CD4-positive, alpha-beta T cell treated with Interleukin-2 at 100 ng/mL for 4 hours (primary cell): Measurements from ENCODE around the gene LONRF3.
"Not testable (repeated sequence)": the region's sequence is repeated elsewhere in the genome, so short reads cannot be mapped to it uniquely, and the experiment has no call there.

Experiments
- DNase-seq: peaks from one replicate; pipeline ENCODE4 v3.0.0-alpha.2; 2020; ENCODE audit warnings: low spot score

Gene LONRF3

GRCh38 chrX:118988911-118989310 lies 14.5 kb downstream of the LONRF3 start:
- no peak for DNase-seq

GRCh38 chrX:118989886-118990285 lies 15.5 kb downstream of the LONRF3 start:
- no peak for DNase-seq

GRCh38 chrX:118990512-118991227 lies 16.3 kb downstream of the LONRF3 start:
- no peak for DNase-seq

DNA sequence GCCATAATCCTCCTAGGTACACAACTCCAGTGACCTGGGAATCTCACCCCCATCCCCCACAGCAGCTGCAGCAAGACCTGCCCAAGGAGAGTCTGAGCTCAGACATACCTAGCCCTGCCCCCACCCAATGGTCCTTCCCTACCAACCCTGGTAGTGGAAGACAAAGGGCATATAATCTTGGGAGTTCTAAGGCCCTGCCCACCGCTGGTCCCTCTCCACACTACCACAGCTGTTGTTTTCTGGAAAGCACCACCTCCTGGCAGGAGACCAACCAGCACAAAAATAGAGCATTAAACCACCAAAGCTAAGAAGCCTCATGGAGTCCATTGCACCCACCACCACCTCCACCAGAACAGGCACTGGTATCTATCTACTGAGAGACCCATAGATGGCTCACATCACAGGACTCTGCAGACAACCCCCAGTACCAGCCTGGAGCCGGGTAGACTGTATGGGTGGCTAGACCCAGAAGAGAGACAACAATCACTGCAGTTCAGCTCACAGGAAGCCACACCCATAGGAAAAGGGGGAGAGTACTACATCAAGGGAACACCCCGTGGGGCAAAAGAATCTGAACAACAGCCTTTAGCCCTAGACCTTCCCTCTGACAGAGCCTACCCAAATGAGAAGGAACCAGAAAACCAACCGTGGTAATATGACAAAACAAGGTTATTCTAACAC lies 18.2 kb downstream of the LONRF3 start:
- DNase-seq: peak; percentile 28

DNA sequence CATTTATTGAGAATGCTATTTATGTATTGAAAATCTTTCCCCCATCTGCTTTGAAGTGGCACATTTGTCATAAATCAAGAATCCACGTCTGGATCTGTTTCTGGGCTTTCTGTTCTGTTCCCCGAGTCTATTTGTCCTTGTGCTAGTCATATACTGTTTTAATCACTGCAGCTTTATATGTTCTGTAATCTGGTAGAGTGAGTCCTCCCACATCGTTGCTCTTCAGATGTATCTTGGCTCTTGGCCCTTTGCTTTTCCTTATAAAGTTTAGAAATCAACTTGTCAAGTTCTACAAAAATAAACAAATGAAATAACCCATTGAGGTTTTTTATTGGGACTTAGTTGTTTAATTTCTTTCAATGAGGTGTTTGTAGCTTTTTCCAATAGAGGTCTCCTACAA lies 29.0 kb downstream of the LONRF3 start:
- DNase-seq: no peak

DNA sequence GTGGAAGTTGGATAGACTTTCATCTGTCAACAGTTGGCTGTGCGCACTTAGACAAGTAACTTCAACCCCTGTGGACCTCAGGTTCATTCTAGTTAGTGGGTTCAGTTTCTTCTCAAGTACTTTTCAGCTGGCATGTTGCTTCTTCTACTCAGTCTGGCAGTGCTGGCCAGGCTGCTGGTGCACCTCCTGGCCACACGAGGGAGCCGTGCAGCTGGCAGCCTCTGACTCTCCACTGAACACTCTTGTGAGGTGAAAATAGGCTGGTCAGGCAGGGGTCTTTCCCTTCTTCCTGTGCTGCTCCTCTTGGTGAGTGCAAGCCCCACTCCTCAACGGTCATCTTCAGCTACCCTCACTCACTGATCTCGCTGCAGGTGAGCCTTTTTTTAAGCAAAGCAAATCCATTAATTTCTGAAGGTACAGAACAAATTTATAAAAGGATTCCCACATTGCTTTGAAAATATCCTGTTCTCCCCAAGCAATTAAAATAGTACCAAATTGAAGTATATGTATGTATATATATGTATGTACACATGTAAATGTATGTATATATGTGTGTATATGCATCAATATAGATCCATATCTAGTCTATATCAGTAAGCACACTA lies 30.6 kb downstream of the LONRF3 start:
- peak; percentile 45 for DNase-seq

DNA sequence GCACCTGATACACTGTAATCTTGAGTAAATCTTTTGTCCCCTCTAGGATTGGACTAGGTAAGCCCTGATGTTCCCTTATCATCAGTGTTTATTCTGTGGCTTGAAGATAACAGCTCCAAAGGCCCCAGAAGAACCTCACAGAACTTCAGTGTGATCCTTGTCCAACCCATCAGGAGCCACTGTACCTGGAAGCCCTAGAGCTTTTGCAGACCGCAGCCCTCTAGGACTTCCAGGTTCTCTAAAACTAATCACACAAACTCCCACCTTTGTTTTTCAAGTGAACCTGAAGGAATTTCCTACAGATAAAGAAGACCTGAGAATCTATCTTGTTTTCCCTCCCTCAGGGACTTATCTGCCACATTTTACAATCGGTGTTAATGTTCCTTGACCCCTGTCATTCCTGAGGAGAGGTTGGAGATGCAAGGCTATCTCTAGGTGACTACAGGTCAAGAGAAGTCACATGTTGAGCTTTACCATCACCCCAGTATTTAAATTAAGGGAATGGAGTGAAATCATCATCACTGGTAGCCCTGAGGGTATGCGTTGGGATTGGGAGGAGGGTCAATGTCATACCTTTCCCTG lies 32.9 kb downstream of the LONRF3 start:
- DNase-seq: no peak

DNA sequence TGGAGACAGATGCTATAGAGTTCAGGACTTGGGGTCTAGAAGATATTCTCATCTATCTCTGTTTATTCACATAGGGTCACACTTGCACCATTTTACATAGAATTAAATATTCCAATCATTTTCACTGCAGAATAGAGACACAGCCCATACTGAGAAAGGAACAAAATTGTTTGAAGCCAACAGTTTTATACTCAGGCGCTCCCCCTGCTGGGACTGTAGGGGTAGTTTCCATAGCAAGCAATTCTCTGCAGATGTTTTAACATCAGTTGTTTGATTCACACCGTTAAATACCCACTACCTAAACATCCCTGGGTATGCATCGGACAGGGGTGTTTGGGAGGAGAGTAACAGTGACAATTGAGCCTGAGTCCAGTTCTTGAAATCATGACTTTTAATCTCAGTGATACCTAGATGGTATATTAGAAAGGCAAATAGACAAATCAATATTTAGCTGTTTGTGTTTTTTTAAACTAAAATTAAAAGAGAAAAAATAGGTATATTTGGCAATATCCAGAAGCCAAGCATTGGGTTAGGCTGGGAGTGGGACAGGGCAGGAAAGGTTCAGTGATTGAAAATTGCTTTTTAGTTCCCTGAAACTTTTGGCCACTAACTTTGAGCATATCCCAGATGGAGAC lies 33.8 kb downstream of the LONRF3 start:
- DNase-seq: peak; percentile 18

DNA sequence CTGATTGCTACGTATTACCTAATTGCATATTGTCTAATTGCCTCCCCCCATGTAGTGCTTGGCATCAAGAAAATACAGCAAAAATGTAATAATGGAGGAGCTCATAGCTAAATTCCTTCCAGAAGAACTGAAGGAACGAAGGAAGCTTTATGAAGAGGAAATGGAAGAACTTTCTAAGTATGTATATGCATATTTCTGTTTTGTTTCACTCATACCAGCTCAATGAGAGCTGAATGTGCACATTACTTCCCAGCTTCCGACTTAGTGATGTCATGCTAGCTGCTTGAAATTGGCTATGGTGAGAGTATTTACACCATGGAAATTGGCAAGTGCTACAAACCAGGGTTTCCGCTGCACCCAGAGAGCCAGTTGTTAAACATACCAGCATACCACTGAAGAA lies 34.7 kb downstream of the LONRF3 start:
- no peak for DNase-seq

DNA sequence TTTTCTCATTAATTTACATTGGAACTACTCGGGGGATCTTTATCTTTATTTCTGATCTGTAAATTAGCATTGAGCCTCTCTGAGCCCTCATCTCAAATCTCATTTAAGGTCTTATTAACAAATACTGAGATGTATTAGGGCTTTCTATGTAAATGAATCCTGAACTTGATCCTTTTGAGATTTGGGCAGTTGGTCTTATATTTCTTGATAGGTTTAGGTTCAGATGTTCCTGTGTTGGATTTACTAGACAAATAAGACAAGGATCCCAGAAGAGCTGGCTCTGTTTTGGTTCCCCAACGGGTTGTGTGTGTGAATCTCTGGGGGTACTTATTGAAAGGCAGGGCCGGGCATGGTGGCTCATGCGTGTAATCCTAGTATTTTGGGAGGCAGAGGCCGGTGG lies 36.1 kb downstream of the LONRF3 start:
- DNase-seq: no peak

DNA sequence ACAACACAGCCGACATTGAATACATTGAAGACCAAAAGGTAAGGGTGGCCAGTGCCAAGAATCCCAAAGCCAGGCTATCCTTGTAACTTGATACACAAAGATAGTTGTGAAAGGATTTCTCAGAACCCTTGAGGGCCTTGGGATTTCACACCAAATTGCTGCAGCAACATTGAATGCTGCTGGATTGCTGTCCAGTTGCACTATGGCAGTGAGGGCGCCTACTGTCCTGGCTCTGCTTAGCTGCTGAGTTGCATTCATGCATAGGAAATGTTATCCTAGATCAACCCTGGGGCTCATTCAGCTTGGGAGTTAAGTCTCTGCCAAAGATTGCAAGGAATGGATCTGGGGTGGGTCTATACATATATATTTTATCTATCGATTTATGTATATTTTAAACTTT lies 38.7 kb downstream of the LONRF3 start:
- DNase-seq: no peak

GRCh38 chrX:119015407-119016237 lies 41.2 kb downstream of the LONRF3 start:
- peak; percentile 3 for DNase-seq

GRCh38 chrX:119017077-119017476 lies 42.7 kb downstream of the LONRF3 start:
- no peak for DNase-seq

- no peak for DNase-seq
Observed at GRCh38 chrX:119025900-119026299, 51.5 kb downstream of the LONRF3 start.

GRCh38 chrX:119026344-119026743 lies 51.9 kb downstream of the LONRF3 start:
- not testable (repeated sequence) for DNase-seq

DNA sequence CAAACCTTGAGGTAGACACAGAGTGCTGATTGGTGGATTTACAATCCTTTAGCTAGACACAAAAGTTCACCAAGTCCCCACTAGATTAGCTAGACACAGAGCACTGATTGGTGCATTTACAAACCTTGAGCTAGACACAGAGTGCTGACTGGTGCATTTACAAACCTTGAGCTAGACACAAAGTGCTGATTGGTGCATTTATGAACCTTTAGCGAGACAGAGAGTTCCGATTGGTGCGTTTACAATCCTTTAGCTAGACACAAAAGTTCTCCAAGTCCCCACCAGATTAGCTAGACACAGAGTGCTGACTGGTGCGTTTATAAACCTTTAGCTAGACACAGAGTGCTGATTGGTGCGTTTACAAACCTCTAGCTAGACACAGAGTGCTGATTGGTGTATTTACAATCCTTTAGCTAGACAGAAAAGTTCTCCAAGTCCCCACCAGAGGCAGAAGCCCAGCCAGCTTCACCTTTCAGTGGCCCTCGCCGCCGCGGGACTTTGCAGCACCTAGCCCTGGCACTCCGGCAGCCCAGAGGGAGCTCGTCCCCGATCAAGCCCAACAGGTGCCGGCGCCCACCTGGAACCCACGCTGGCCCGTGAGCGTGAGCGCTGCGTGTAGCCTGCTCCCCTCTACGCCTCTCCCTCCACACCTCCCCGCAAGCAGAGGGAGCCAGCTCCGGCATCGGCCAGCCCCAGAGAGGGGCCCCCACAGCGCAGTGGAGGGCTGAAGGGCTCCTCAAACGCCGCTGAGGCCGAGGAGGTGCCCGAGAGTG lies 53.7 kb downstream of the LONRF3 start:
- not testable (repeated sequence) for DNase-seq

DNA sequence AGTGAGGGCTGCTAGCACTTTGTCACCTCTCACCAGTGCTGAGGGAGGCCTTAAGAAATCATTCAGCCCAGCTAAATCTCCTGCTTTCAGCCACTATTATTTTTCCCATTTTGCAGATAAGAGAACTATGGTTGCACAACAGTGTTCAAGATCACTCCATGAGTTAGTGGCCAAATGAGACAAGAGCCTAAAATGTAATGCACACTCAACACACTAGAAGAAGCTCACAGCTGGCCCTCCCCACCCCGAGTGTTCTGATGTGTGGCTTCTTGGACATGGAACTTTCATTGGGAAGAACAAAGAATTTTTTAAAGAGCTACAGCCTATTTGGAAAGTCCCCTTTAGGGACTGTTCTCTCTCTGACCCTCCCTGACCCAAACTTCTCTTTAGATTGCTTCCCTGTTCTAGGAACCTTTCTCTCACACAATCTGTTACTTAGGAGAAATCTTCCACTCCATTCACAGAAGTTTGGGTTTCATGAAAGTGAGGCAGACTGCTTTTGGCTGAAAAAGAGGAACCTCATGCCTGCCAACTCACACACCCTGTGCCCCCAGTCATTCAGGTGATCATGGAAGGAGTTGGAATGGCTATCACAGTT lies 54.4 kb downstream of the LONRF3 start:
- no peak for DNase-seq

DNA sequence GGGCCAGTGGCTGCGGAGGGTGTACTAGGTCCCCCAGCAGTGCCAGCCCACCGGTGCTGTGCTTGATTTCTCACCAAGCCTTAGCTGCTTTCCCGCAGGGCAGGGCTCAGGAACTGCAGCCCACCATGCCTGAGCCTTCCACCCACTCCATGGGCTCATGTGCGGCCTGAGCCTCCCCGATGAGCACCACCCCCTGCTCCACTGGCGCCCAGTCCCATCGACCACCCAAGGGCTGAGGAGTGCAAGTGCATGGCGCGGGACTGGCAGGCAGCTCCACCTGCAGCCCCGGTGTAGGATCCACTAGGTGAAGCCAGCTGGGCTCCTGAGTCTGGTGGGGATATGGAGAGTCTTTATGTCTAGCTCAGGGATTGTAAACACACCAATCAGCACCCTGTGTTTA lies 55.2 kb downstream of the LONRF3 start:
- DNase-seq: not testable (repeated sequence)

DNA sequence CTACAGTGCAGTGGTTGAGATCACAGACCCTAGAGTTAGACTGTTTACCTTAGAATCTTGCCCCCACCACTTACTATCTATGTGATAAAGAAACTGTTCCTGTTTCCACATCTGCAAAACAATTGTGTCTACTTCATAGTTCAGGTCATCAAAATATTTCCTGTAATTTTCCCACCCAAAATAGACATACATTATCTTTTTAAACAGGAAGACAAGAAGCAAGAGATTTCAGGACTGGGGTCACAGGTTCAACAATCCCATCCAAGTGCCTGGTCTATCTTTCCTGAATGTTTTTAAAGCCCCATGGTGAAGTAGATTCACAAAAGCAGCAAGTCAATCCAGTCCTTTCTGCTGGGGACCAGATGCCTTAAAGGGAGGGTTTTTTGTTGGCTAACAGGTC lies 56.6 kb downstream of the LONRF3 start:
- no peak for DNase-seq
